IMR-90 (cell line): ENCODE data around the gene TCP11L1. TPM values are rescaled to one million over a fixed set of nuclear protein-coding genes. Genes with fewer than 3 reads are reported as not detected.
A peak's percentile ranks its signal among the peaks of the same experiment; 100 is the strongest.

Experiments used
- ATAC-seq: fragments of 200-7000 bp; cut with Tn5 transposase; 2 replicates; pipeline ENCODE4 v1.9.1; 2020; ENCODE audit warnings: low read depth, mild to moderate bottlenecking, moderate library complexity
- BruUV-seq: library from RNA; stranded (reverse); fragments of 400-500 nt; replicated peaks from 2 replicates; lab custom pipeline; 2021; lab: Mats Ljungman, UMichigan
- CTCF ChIA-PET: fragments of 300-600 bp; formaldehyde crosslinking; extraction: SDS; loops from one replicate; lab custom pipeline; 2021; ENCODE audit warnings: antibody characterized with exemption; lab: Yijun Ruan, JAX
- POLR2A ChIA-PET: fragments of 300-600 bp; sonication (Branson Sonifier 250); formaldehyde crosslinking; loops from one replicate; lab custom pipeline; 2022; ENCODE audit warnings: antibody characterized with exemption; ENCODE audit not compliant: unreplicated experiment; lab: Charles Lee
- DNase-seq: peaks from one replicate; pipeline ENCODE4 v3.0.0; 2013
- H2AFZ ChIP-seq: replicated peaks from 2 replicates; pipeline ENCODE3; 2013; ENCODE audit warnings: low read length, mild to moderate bottlenecking; ENCODE audit not compliant: poor library complexity
- H2AK5ac ChIP-seq: 2 replicates; pipeline ENCODE4 v1.6.1; 2013; ENCODE audit warnings: low read depth, low read length, inconsistent platforms
- H2AK9ac ChIP-seq: replicated peaks from 2 replicates; pipeline ENCODE3; 2013; ENCODE audit warnings: mild to moderate bottlenecking, low read depth, low read length, moderate library complexity; ENCODE audit not compliant: poor library complexity
- H2BK120ac ChIP-seq: 2 replicates; pipeline ENCODE4 v1.6.1; 2013; ENCODE audit warnings: low read depth, low read length, inconsistent platforms
- H2BK15ac ChIP-seq: 3 replicates; pipeline ENCODE4 v1.6.1; 2013; ENCODE audit warnings: low read depth, low read length, inconsistent platforms
- H2BK20ac ChIP-seq: 2 replicates; pipeline ENCODE4 v1.6.1; 2013; ENCODE audit warnings: low read depth, mild to moderate bottlenecking, inconsistent platforms, low read length, moderate library complexity
- H2BK5ac ChIP-seq: 2 replicates; pipeline ENCODE4 v1.6.1; 2013; ENCODE audit warnings: mild to moderate bottlenecking, low read depth, low read length, inconsistent platforms; ENCODE audit not compliant: poor library complexity, severe bottlenecking
- H3K14ac ChIP-seq: replicated peaks from 2 replicates; pipeline ENCODE4 v1.6.1; 2013; ENCODE audit warnings: low read depth, low read length, inconsistent platforms
- H3K18ac ChIP-seq: 2 replicates; pipeline ENCODE4 v1.6.1; 2013; ENCODE audit warnings: low read depth, low read length, control low read depth
- H3K23ac ChIP-seq: 2 replicates; pipeline ENCODE4 v1.6.1; 2013; ENCODE audit warnings: low read depth, low read length, inconsistent platforms
- H3K27ac ChIP-seq: 2 replicates; pipeline ENCODE4 v1.5.1; 2013; ENCODE audit warnings: mild to moderate bottlenecking, control low read depth, low read length; ENCODE audit not compliant: insufficient read depth
- H3K27me3 ChIP-seq: 2 replicates; pipeline ENCODE4 v1.6.1; 2013; ENCODE audit warnings: low read length; ENCODE audit not compliant: control insufficient read depth, insufficient read depth
- H3K36me3 ChIP-seq: 2 replicates; pipeline ENCODE4 v1.6.1; 2013; ENCODE audit warnings: low read length, mixed read lengths; ENCODE audit not compliant: control insufficient read depth, insufficient read depth
- H3K4ac ChIP-seq: 2 replicates; pipeline ENCODE4 v1.6.1; 2013; ENCODE audit warnings: low read depth, low read length, inconsistent platforms
- H3K4me1 ChIP-seq: 2 replicates; pipeline ENCODE4 v1.6.1; 2013; ENCODE audit warnings: low read length, mixed read lengths; ENCODE audit not compliant: control insufficient read depth, insufficient read depth
- H3K4me2 ChIP-seq: 2 replicates; pipeline ENCODE4 v1.6.1; 2013; ENCODE audit warnings: low read depth, mild to moderate bottlenecking, control low read depth, low read length, moderate library complexity
- H3K4me3 ChIP-seq: 2 replicates; pipeline ENCODE4 v1.5.1; 2013; ENCODE audit warnings: low read depth, mild to moderate bottlenecking, control low read depth, low read length, moderate library complexity; ENCODE audit not compliant: insufficient read depth
- H3K56ac ChIP-seq: 2 replicates; pipeline ENCODE4 v1.6.1; 2013; ENCODE audit warnings: low read length, inconsistent platforms; ENCODE audit not compliant: insufficient read depth; ENCODE audit errors: extremely low read depth
- H3K79me1 ChIP-seq, 2 experiments: 2 replicates each; pipeline ENCODE4 v1.6.1; 2013; ENCODE audit warnings: low read length in 2 of 2, inconsistent platforms in 1 of 2, low read depth in 1 of 2
- H3K9ac ChIP-seq: 2 replicates; pipeline ENCODE4 v1.6.1; 2013; ENCODE audit warnings: low read depth, low read length, control low read depth
- H3K9me1 ChIP-seq: 2 replicates; pipeline ENCODE4 v1.6.1; 2013; ENCODE audit warnings: low read length, inconsistent platforms; ENCODE audit not compliant: insufficient read depth
- H3K9me3 ChIP-seq: 2 replicates; pipeline ENCODE4 v1.6.1; 2013; ENCODE audit warnings: low read length; ENCODE audit not compliant: control insufficient read depth, insufficient read depth
- H4K20me1 ChIP-seq: 2 replicates; pipeline ENCODE4 v1.6.1; 2013; ENCODE audit warnings: low read length, inconsistent platforms; ENCODE audit not compliant: insufficient read depth
- H4K5ac ChIP-seq: 2 replicates; pipeline ENCODE4 v1.6.1; 2013; ENCODE audit warnings: mild to moderate bottlenecking, low read depth, low read length, control low read depth
- H4K8ac ChIP-seq, 2 experiments: 2 replicates each; pipeline ENCODE4 v1.6.1; 2013; ENCODE audit warnings: low read depth in 2 of 2, low read length in 2 of 2, control low read depth in 1 of 2, inconsistent platforms in 1 of 2
- H4K91ac ChIP-seq: 2 replicates; pipeline ENCODE4 v1.6.1; 2013; ENCODE audit warnings: low read depth, low read length, inconsistent platforms; ENCODE audit not compliant: insufficient read depth
- CEBPB ChIP-seq: IDR thresholded peaks from 2 replicates; pipeline ENCODE4 v1.6.1; 2012; ENCODE audit warnings: low read depth, low read length, improper control_type of control experiment
- FOS ChIP-seq: fragments of 150-350 bp; IDR thresholded peaks from 2 replicates; pipeline ENCODE4 v1.6.1; 2016; ENCODE audit warnings: low read depth, low read length
- MAZ ChIP-seq: IDR thresholded peaks from 2 replicates; pipeline ENCODE4 v1.6.1; 2012; ENCODE audit warnings: low read depth, mild to moderate bottlenecking, low read length, improper control_type of control experiment, moderate library complexity, borderline replicate concordance
- USF2 ChIP-seq: fragments of 150-350 bp; IDR thresholded peaks from 2 replicates; pipeline ENCODE4 v1.6.1; 2017; ENCODE audit warnings: mild to moderate bottlenecking, antibody characterized with exemption, low read length, low read depth
- WGBS, 2 experiments: methylation state at CpG; one replicate each; pipeline versions ENCODE4 v1.1.5 to v1.1.7; 2013; ENCODE audit warnings: missing lambda C conversion rate in 2 of 2; ENCODE audit not compliant: insufficient read length in 1 of 2; ENCODE audit errors: extremely low coverage in 2 of 2; 5-methylcytosine and 5-hydroxymethylcytosine counted together
- dilution Hi-C: fragments of 300-500 bp; cut with HindIII; formaldehyde crosslinking; loops from one replicate; pipeline ENCODE4 v1.14.3; 2018; ENCODE audit warnings: low sequenced_read_pairs; ENCODE audit not compliant: unreplicated experiment
- in situ Hi-C: fragments of 300-500 bp; cut with MboI; formaldehyde crosslinking; loops from 3 replicates; pipeline ENCODE4 v1.14.3; 2019; ENCODE audit warnings: low sequenced_read_pairs, inconsistent platforms, mixed read lengths
- intact Hi-C: fragments of 100-400 bp; cut with micrococcal nuclease; formaldehyde crosslinking; loops from 2 replicates; pipeline ENCODE4 v1.10.0; 2022
- polyA plus RNA-seq, 3 experiments: library from polyadenylated mRNA; depleted of rRNA; stranded (reverse); fragments of >200 nt; gene quantifications; 2 replicates each; pipeline ENCODE4 v1.2.3, GENCODE V29; 2012; ENCODE audit warnings: low replicate concordance in 1 of 3
- total RNA-seq: library from RNA; depleted of rRNA; stranded (reverse); fragments of >200 nt; gene quantifications from 2 replicates; pipeline ENCODE4 v1.2.3, GENCODE V29; 2012

TCP11L1 gene
- total and polyA plus RNA-seq, 2 of the 4 experiments (the other 2 are of a cell fraction) = 13.9 to 17.4 TPM

- CTCF ChIA-PET = interaction anchor here (0.6 to 0.9 kb wide), 3 partner anchors 28 to 852 kb away, joined by 3 to 5 read pairs (median 3); no protein-coding TSS in a partner anchor
- no TSS peak for BruUV-seq
- H2BK120ac ChIP-seq = no peak overlapping the region
Measured at GRCh38 chr11:33027846-33028536, 11.4 kb upstream of the TCP11L1 start.

More at GRCh38 chr11:33027846-33028536, 11.4 kb upstream of the TCP11L1 start:
- in situ Hi-C loops (no loop called here), dilution Hi-C loops (no loop called here), intact Hi-C loops (no loop called here)
- no peak overlapping the region for H3K56ac ChIP-seq
- peaks cover 3% of the 10 kb centered on the region; the same call in 1 of the 2 replicates for H4K20me1 ChIP-seq
- H2BK15ac ChIP-seq = no peak overlapping the region
- POLR2A ChIA-PET = interaction anchor here (0.9 kb wide), 1 partner anchor 12 kb away, joined by 3 read pairs; no protein-coding TSS in a partner anchor
- H3K14ac ChIP-seq = no peak overlapping the region
- H3K9me1 ChIP-seq = no peaks in the 10 kb centered on the region
- H2BK20ac ChIP-seq = no peak overlapping the region
- no CpG with 5 or more reads among the region's 4 CpGs for WGBS, 2 experiments
- H4K8ac ChIP-seq = no peak overlapping the region
- no peak overlapping the region for H3K27ac ChIP-seq
- H3K4me1 ChIP-seq = peaks cover 4% of the 10 kb centered on the region
- no peaks in the 10 kb centered on the region for H3K27me3 ChIP-seq
- no peak overlapping the region for H3K9ac ChIP-seq
- DNase-seq (peak; percentile 62), ATAC-seq (peak; percentile 76)
- H3K23ac ChIP-seq = no peak overlapping the region; the same call in 1 of the 2 replicates
- H4K91ac ChIP-seq = no peak overlapping the region
- no peak overlapping the region for H2AK5ac ChIP-seq
- no peaks in the 10 kb centered on the region for H3K9me3 ChIP-seq
- H3K4me2 ChIP-seq = peak overlapping the region; percentile 88
- no peak overlapping the region for H3K4ac ChIP-seq
- H3K79me1 ChIP-seq = peaks cover 10% of the 10 kb centered on the region in 2 experiments; a peak in 3 of 4 replicates
- no peak overlapping the region for H3K18ac ChIP-seq
- H2AK9ac ChIP-seq = no peak overlapping the region
- TF ChIP-seq MAZ = no peak
- no peak for TF ChIP-seq CEBPB
- no peak for TF ChIP-seq FOS
- TF ChIP-seq USF2 = no peak
- no peak overlapping the region for H2AFZ ChIP-seq
- no peak overlapping the region for H4K5ac ChIP-seq
- H2BK5ac ChIP-seq = peak overlapping the region; percentile 86
- H3K4me3 ChIP-seq = no peak overlapping the region
- H3K36me3 ChIP-seq = no peaks in the 10 kb centered on the region
